Epithelial cell of umbilical artery (primary cell): ENCODE results near the gene EBPL. TPM values are rescaled to one million over a fixed set of nuclear protein-coding genes. Genes with fewer than 3 reads are reported as not detected.

Source experiments
- total RNA-seq: library from RNA; depleted of rRNA; stranded (reverse); fragments of >200 nt; gene quantifications from 2 replicates; pipeline ENCODE4 v1.2.3, GENCODE V29; 2014

The EBPL gene
- 135 and 143 TPM in 2 replicates for total RNA-seq

DNA sequence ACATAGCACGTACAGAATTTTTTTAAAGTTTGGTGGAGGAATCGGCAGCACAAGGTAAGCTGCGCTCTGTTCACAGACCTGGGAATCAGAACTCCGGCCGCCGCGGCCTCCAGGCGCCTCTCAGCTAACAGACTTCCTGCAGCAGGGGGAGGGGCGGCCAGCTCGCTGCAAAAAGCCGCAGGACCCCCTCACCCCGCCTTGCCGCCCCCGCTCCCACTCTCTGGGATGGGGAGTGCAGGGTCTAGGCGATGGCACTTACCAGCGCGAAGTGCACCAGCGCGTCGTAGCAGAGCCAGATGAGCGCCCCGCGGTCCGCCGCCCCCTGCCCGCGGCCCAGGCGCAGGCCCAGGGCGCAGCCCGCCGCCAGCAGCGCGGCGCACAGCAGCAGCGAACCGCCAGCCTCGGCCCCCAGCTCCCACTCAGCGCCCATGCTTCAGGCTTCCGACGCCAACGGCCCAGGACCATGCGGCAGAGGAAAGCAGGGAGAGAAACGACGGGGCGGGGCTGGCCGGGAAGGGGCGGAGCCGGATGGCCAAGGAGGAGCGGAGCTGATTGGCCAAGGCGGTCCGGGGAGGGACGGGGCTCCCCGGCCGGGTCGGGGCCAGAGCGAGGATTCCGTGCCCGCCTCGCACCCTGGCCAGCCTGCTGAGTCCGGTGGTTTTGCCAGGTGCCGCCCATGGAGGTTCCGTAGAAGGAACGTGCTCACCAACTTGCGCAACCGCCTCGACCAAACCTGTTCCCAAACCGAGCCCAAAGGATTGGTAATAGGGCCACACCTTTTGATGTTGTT is at the start of gene EBPL:
TSS of gene EBPL (minus strand) at position 492 of the 790 bp plus-strand sequence. CDS start at position 430, 62 bp downstream.

DNA sequence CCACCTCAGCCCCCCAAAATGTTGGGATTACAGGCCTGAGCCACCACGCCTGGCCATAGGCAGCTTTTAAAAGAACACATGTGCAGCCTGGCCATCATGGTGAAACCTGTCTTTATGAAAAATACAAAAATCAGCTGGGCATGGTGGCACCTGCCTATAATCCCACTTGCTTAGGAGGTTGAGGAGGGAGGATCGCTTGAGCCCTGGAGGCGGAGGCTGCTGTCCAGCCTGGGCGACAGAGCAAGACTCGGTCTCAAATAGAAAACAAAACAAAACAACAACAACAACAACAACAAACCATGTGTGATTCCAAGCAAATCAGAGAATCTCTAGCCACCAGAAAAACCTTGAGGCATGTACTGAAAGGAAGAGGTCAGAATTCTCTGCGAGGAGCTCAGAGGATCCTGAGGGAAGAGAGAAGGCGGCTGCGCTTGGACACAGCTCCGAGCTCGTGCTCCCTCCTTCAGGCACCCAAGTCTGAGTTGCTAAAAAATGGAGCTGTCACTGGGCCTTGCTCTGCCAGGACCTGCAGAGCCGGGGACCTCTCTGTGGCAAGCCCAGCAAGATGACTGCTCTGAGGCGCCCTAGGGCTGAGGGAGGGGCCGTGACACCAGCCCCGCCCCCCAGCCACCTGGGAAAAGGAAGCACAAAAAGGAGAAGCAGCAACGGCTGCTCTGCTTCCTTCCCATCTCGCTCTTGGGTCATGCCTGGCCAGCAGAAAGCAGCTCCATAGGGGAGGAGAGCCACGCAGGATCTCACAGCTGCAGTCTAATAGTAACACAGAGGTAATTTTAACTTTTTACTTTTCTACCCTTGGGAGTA is 63.2 kb downstream of the EBPL start, which contains the start of gene ARL11:
TSS of gene ARL11 (plus strand) at position 677 of the 822 bp plus-strand sequence. CDS start 1,941 bp downstream, outside the sequence.

Other genes starting within 250 kb of the EBPL start
- gene CAB39L, start 247.4 kb downstream of the EBPL start, total RNA-seq: 5.8 and 10.4 TPM in 2 replicates
- gene SETDB2, start 247.2 kb downstream of the EBPL start, total RNA-seq: 1.9 and 3.8 TPM in 2 replicates
- 10.4 and 21.4 TPM in 2 replicates for gene PHF11, start 195.5 kb downstream of the EBPL start, total RNA-seq
- gene RCBTB1, start 105.9 kb downstream of the EBPL start, total RNA-seq: 17.5 and 22.8 TPM in 2 replicates
- gene ARL11, start 63.0 kb downstream of the EBPL start, total RNA-seq: 0.30 and 0.32 TPM in 2 replicates
- gene KPNA3, start 101.2 kb upstream of the EBPL start, total RNA-seq: 41.3 and 41.5 TPM in 2 replicates
- gene SPRYD7, start 244.9 kb upstream of the EBPL start, total RNA-seq: 4.2 and 4.3 TPM in 2 replicates